ENCODE results near the gene C4BPB.

The C4BPB gene

GRCh38 chr1:207088161-207088560, 499 bp upstream of the C4BPB start:
- no peak for DNase-seq

- no peak for DNase-seq
Observed at GRCh38 chr1:207089627-207090355, 1.1 kb downstream of the C4BPB start.

GRCh38 chr1:207091200-207091908, 2.7 kb downstream of the C4BPB start:
- no peak for DNase-seq

- DNase-seq = no peak
Observed at GRCh38 chr1:207093944-207094343, 5.3 kb downstream of the C4BPB start.

GRCh38 chr1:207097871-207098324, 9.2 kb downstream of the C4BPB start:
- no peak for DNase-seq

DNA sequence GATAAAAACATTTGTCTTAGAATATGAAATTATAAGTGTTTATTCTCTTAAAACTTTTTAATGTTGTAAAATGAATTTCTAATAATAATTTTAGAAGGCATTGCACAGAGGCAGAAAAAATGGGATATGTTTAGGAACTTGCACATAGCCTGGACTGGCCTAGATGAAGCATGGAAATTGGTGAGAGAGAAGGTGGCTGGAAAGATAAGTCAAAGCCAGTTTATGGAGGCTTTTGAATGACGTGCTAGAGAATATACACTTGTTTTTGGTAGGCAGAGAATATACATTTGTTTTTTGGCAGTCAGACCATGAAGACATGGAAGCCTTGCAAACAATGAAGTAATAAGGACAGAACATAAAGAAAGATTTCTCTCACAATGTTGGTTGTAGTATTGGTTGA, 13.1 kb downstream of the C4BPB start:
- no peak for DNase-seq

GRCh38 chr1:207102146-207102545, 13.5 kb downstream of the C4BPB start:
- DNase-seq = no peak

GRCh38 chr1:207102659-207103058, 14.0 kb downstream of the C4BPB start:
- DNase-seq = no peak

- DNase-seq = no peak
Observed at GRCh38 chr1:207103892-207104373, 15.3 kb downstream of the C4BPB start, which contains the start of gene C4BPA. C4BPA (plus strand) TSS chr1:207104233; CDS start chr1:207113026, 8,793 bp downstream.

DNA sequence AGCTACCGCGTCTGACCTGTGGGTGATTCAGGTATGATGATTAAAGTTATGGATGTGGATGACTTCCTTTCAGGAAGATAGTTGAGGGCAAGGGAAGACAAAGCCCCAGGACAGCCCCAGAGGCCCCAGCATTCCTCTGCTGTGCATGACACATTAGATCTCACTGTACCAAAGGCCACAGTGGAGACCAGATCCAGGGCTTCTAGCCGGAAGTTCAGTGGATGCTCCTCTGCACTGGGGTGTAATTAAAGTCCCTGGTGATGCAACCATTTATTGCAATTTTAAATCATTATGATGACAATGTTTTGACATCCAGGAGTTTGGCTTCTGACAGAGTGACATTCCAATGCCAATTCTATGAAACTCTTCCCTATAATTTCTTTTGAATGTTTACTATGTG, 20.3 kb downstream of the C4BPB start:
- no peak for DNase-seq

DNA sequence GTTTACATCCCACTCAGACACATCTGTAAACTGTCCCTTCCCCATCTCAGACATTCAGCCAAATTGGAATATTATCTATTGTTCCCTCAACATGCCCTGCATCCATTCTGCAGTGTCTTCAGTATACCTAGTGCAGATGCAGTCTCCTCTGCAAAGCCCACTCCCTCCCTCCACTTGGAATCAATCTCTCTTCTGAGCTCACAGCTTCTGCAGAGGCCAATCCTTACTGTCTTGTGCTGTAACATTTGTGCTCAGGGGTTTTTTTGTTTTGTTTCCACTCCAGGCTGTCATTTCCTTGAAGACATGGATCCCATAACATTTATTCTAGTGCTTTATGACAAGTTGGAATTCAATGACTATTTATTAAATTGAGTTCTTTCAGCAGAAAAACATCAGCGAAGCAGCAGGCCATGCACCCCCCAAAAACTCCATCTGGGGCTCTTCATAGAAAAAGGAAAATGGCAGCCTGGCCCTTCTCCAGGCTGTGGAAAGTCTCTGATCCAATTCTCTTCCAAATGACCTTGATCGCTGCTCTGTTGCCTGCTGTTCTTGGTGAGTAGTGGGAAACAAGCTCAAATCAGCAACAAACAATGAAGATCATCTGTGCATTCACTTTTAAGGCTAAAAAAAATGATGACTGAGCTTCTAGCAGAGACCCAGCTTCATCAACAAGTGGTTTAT, 24.1 kb downstream of the C4BPB start:
- no peak for DNase-seq

DNA sequence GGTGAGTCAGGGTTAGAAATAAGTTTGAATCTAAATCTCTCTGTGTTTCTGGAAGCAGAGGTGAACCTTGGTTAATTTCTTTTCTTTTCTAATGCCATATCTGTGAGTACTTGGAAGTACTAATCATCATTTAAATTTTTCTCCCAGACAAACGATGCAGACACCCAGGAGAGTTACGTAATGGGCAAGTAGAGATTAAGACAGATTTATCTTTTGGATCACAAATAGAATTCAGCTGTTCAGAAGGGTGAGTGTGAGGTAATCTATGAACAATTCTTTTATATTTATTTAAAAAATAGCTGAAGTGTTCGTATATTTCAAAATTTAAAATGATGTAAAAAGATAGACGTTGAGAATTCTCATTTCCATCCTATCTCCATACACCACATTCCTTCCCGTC, 26.6 kb downstream of the C4BPB start:
- no peak for DNase-seq

- no peak for DNase-seq
Observed at GRCh38 chr1:207124389-207124788, 35.7 kb downstream of the C4BPB start.

DNA sequence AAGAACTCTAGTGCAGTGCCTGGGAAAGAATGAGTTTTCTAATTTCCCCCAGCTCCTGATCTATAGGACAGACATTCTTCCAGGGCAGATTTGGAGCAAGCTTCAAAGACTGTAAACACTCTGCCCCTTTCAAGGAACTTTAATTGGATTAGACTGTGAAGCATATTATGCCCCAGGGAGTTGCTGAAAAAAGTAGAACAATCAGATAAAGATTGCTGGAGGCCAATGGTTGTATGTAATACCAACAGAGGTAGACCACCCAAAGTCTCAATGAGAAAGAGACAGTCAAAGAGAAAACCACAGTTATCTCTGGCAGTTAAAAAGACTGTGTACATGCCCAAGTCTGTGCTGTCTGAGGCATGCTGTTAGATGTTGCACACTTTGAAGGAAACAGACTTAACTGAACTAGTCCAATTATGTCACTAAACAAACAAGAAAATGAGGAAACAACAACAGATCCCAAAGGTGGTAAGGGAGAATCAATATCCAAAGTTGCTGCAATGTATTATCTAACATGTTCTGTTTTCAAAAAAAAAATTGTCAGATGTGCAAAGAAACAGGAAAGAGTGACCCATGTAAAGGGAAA, 39.8 kb downstream of the C4BPB start:
- DNase-seq = no peak

DNA sequence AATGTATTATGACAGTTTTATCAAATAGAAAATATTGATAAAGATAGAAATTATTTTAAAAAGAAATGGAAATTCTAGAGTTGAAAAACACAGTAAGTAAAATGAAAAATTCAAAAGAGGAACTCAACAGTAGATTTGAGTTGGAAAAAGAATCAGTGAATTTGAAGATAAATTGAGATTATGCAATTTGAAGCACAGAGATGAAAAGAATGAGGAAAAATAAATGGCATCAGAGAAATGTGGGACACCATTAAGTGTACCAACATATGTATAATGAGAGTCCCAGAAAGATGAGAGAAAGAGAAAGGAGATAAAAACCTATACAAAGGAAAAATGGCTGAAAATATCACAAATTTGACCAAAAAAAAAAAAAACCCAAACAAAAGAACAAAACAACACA, 40.4 kb downstream of the C4BPB start:
- no peak for DNase-seq

- DNase-seq = no peak
Observed at GRCh38 chr1:207130252-207131036, 41.8 kb downstream of the C4BPB start.

GRCh38 chr1:207131163-207131562, 42.5 kb downstream of the C4BPB start:
- no peak for DNase-seq

GRCh38 chr1:207134581-207134980, 45.9 kb downstream of the C4BPB start:
- DNase-seq = no peak

DNA sequence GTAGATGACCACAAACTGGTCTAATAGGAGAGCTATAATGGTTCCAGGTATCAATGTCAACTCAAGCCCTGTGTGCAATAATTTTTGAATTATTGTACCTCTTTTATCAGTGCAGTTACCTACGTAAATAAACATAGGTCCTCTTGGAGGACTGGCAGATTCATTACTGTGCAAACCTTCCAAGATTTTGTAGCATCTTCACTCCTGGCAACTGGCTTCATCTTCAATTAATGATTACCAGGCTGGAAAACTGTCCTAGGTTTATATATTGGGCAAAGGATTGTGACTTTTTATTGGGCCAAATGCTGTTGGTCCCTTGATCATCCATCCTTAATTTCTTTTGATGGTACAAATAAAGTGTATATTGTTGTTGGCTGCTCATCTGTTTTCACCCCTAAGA, 51.0 kb downstream of the C4BPB start:
- DNase-seq = no peak

DNA sequence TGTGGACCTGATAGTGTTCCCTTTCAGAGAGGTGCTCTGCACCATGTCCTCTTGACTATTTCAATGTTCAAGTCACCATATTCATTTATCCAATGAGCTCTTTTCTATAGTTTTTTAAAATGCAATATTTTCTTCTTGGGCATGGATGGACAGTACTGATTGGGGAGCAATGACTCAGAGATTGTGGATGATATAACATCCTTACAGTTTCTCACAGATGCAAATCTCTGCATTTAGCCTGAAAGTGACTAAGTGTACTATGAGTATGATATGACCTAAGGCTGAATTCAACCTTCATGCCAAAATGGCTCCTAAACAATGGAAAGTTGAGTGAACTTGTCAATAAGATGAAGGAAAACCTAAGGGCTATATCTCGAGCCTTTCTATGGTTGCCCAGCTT, 51.9 kb downstream of the C4BPB start:
- no peak for DNase-seq

- DNase-seq = no peak
Observed at GRCh38 chr1:207145401-207146058, 56.9 kb downstream of the C4BPB start.
